K562 (cell line): ENCODE results near the gene MCCC1.

Experiments
- MEF2A ChIP-seq: IDR thresholded peaks from 2 replicates; pipeline ENCODE4 v1.6.1; 2011; ENCODE audit warnings: low read depth, mild to moderate bottlenecking, low read length, moderate library complexity; ENCODE audit not compliant: control insufficient read depth
- TF ChIP-seq, protein P1 (sequence below), 3 experiments: IDR thresholded peaks in 2 of 3; conservative IDR thresholded peaks in 1 of 3; 2 replicates each; pipeline ENCODE4 v1.5.1; 2011 to 2012; ENCODE audit warnings: low read length in 3 of 3, mild to moderate bottlenecking in 3 of 3, control low read depth in 2 of 3, improper control_type of control experiment in 1 of 3, inconsistent platforms in 1 of 3, low read depth in 1 of 3, mixed read lengths in 1 of 3, moderate library complexity in 1 of 3; ENCODE audit not compliant: insufficient read depth in 2 of 3

DNA sequence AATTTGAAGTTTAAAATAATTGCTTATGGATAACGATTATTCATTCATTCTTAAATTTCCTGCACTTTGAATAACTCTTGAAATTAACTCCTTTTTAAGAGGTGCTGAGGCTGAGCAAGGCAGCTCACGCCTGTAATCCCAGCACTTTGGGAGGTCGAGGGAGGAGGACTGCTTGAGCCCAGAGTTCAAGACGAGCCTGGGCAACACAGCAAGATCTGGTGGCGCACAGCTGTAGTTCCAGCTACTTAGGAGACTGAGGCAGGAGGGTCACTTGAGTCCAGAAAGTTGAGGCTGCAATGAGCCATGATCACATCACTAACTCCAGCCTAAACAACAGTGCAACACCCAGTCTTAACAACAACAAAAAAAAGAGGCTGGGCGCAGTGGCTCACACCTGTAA lies 126.9 kb downstream of the MCCC1 start:
- TF ChIP-seq, protein P1, sequence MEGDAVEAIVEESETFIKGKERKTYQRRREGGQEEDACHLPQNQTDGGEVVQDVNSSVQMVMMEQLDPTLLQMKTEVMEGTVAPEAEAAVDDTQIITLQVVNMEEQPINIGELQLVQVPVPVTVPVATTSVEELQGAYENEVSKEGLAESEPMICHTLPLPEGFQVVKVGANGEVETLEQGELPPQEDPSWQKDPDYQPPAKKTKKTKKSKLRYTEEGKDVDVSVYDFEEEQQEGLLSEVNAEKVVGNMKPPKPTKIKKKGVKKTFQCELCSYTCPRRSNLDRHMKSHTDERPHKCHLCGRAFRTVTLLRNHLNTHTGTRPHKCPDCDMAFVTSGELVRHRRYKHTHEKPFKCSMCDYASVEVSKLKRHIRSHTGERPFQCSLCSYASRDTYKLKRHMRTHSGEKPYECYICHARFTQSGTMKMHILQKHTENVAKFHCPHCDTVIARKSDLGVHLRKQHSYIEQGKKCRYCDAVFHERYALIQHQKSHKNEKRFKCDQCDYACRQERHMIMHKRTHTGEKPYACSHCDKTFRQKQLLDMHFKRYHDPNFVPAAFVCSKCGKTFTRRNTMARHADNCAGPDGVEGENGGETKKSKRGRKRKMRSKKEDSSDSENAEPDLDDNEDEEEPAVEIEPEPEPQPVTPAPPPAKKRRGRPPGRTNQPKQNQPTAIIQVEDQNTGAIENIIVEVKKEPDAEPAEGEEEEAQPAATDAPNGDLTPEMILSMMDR (IDR thresholded peaks at IDR 0.05 in 2 of 3, conservative IDR thresholded peaks at IDR 0.05 in 1 of 3; ENCODE audit: insufficient read depth in 2 of 3, low read depth in 1 of 3, low read length in 3 of 3) = no peak
- TF ChIP-seq MEF2A = no peak
